ENCODE data around the gene ADGRB2.

DNA sequence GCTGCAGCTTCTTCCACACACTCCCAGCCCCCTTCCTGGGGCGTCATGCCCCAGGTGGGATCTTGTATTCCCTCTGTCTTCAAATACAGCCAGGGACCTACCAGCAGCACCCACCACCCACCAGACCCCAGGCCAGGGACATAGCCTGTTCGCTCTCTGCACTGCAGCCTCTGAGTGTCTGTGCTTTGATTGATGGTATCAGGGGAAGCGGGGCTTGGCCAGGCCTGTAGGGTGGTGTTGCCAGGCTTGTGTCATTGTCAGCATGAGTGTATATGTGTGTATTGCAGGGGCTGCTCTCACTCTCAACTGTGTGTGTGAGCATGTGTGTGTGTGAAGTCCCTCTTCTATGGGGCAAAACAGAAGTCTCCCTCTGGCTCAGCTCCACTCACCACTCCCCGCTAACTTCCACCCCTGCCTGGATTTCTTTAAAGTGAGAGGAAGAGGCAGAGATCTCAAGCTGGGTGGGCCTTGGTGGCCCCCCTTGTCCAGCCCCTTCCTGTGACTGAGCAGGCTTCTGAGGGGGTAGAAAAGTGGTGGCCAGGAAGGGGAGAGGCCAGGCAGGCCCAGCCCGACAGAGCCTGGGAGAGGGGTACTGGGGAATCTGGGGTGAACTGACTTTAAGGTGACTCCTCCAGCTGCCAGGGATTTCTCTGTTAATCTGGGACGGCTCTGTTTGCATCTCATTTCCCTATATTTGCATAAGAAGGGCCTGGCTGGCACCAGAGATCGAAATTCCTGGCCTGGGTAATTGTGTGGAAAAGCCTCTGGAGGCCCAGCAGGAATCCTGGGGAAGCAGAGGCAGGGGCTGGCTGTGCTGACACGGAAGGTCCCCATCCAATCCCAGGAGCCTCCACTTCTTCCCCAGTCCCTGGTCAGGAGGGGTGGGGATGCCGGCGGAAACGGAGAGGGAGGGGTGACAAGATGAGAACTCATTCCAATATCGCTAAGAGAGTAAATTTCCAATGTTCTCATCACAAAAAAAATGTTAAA lies 18.6 kb upstream of the ADGRB2 start:
- TF ChIP-seq YY1 (IDR thresholded peaks at IDR 0.05; ENCODE audit: insufficient read depth, insufficient read length) (no peak), SUZ12 (IDR thresholded peaks at IDR 0.05; ENCODE audit: extremely low read depth, insufficient read depth, insufficient read length) (no peak), ZNF274 (IDR thresholded peaks at IDR 0.05; ENCODE audit: low read depth, low read length) (no peak)
